ENCODE measurements around the gene DOP1A.

DNA sequence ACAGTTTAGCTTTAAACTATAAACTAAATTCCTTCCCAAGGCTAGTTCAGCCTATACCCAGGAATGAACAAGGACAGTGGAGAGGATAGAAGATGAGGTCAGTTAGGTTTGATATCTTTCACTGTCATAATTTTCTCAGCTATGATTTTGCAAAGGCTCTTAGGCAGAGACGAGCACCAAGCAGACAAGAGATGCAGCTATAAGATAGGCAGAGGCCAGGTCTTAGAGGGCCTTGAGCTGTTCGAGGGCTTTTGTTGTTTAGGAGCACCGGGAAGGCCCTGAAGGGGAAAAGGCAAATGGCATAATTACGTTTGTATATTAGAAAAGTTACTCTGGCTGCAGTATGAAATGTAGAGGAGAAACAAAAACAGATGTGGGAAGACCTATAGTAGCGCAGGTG is 59.8 kb downstream of the DOP1A start:
- TF ChIP-seq, protein P1, sequence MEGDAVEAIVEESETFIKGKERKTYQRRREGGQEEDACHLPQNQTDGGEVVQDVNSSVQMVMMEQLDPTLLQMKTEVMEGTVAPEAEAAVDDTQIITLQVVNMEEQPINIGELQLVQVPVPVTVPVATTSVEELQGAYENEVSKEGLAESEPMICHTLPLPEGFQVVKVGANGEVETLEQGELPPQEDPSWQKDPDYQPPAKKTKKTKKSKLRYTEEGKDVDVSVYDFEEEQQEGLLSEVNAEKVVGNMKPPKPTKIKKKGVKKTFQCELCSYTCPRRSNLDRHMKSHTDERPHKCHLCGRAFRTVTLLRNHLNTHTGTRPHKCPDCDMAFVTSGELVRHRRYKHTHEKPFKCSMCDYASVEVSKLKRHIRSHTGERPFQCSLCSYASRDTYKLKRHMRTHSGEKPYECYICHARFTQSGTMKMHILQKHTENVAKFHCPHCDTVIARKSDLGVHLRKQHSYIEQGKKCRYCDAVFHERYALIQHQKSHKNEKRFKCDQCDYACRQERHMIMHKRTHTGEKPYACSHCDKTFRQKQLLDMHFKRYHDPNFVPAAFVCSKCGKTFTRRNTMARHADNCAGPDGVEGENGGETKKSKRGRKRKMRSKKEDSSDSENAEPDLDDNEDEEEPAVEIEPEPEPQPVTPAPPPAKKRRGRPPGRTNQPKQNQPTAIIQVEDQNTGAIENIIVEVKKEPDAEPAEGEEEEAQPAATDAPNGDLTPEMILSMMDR (IDR thresholded peaks at IDR 0.05; ENCODE audit: insufficient read depth, low read length, poor library complexity, severe bottlenecking), result no peak
- no peak for TF ChIP-seq EZH2phosphoT487 (conservative IDR thresholded peaks at IDR 0.05; ENCODE audit: low read length)
